Osteoblast (primary cell): Measurements from ENCODE around the gene NRN1. TPM values are rescaled to one million over a fixed set of nuclear protein-coding genes. Genes with fewer than 3 reads are reported as not detected.

ENCODE experiments used
- DNase-seq: peaks from one replicate; pipeline ENCODE4 v3.0.0; 2011; ENCODE audit warnings: low spot score, mixed read lengths; ENCODE audit not compliant: insufficient read length; ENCODE audit errors: missing footprints
- H2AFZ ChIP-seq: 2 replicates; pipeline ENCODE4 v1.6.0; 2011; ENCODE audit warnings: mild to moderate bottlenecking, low read length
- H3K27ac ChIP-seq: 2 replicates; pipeline ENCODE4 v1.5.1; 2011; ENCODE audit warnings: mild to moderate bottlenecking, low read depth, low read length, moderate library complexity
- H3K27me3 ChIP-seq: 2 replicates; pipeline ENCODE4 v1.6.0; 2012; ENCODE audit warnings: mild to moderate bottlenecking, control low read depth, inconsistent platforms, low read length, moderate library complexity; ENCODE audit not compliant: insufficient read depth
- H3K36me3 ChIP-seq: 2 replicates; pipeline ENCODE4 v1.5.1; 2011; ENCODE audit warnings: mild to moderate bottlenecking, low read length, control low read depth, moderate library complexity; ENCODE audit not compliant: insufficient read depth
- H3K4me1 ChIP-seq: 2 replicates; pipeline ENCODE4 v1.5.1; 2011; ENCODE audit warnings: mild to moderate bottlenecking, low read length, control low read depth, moderate library complexity; ENCODE audit not compliant: insufficient read depth
- H3K4me2 ChIP-seq: 2 replicates; pipeline ENCODE4 v1.6.0; 2011; ENCODE audit warnings: mild to moderate bottlenecking, low read length; ENCODE audit not compliant: insufficient read depth
- H3K4me3 ChIP-seq: fragments of 200-600 bp; sonication (generic); 3 replicates; pipeline ENCODE4 v1.5.1; 2012; ENCODE audit warnings: mild to moderate bottlenecking, low read length, inconsistent platforms; ENCODE audit not compliant: insufficient read depth
- H3K79me2 ChIP-seq: 2 replicates; pipeline ENCODE4 v1.6.0; 2012; ENCODE audit warnings: mild to moderate bottlenecking, low read length, control low read depth, inconsistent platforms; ENCODE audit not compliant: insufficient read depth
- H3K9me3 ChIP-seq: 2 replicates; pipeline ENCODE4 v1.5.1; 2011; ENCODE audit warnings: low read depth, low read length, control low read depth
- H4K20me1 ChIP-seq: 2 replicates; pipeline ENCODE4 v1.6.0; 2012; ENCODE audit warnings: mild to moderate bottlenecking, low read length, control low read depth; ENCODE audit not compliant: insufficient read depth
- total RNA-seq: library from RNA; depleted of rRNA; stranded (reverse); fragments of >200 nt; gene quantifications from 2 replicates; pipeline ENCODE4 v1.2.3, GENCODE V29; 2012
- TF ChIP-seq, protein P1 (sequence below): IDR thresholded peaks from 2 replicates; pipeline ENCODE4 v1.5.1; 2011; ENCODE audit warnings: mild to moderate bottlenecking, low read depth, low read length, moderate library complexity; ENCODE audit errors: extremely low read depth

NRN1 gene
- total RNA-seq, 1 donor, result 56.1 TPM

DNA sequence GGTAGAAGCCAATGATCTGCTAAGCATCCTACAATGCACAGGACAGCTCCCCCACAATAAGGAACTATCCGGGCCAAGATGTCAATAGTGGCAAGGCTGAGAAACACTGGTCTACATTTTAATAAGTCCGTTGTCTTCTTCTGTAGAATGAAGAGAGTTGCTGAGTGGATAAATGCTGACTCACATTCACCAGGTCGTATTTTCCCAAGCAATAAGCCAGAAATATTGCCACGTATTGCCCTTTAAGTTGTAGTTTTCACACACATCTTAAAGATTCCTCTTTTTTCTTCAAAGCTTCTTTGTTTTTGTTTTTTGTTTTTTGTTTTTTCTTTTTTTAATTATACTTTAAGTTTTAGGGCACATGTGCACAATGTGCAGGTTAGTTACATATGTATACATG lies 30.5 kb upstream of the NRN1 start:
- H4K20me1 ChIP-seq, result no peaks in the 10 kb centered on the region
- DNase-seq, result no peak
- no peak overlapping the region for H2AFZ ChIP-seq
- H3K4me2 ChIP-seq, result no peak overlapping the region
- TF ChIP-seq, protein P1, sequence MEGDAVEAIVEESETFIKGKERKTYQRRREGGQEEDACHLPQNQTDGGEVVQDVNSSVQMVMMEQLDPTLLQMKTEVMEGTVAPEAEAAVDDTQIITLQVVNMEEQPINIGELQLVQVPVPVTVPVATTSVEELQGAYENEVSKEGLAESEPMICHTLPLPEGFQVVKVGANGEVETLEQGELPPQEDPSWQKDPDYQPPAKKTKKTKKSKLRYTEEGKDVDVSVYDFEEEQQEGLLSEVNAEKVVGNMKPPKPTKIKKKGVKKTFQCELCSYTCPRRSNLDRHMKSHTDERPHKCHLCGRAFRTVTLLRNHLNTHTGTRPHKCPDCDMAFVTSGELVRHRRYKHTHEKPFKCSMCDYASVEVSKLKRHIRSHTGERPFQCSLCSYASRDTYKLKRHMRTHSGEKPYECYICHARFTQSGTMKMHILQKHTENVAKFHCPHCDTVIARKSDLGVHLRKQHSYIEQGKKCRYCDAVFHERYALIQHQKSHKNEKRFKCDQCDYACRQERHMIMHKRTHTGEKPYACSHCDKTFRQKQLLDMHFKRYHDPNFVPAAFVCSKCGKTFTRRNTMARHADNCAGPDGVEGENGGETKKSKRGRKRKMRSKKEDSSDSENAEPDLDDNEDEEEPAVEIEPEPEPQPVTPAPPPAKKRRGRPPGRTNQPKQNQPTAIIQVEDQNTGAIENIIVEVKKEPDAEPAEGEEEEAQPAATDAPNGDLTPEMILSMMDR, result no peak
- no peaks in the 10 kb centered on the region for H3K9me3 ChIP-seq
- no peaks in the 10 kb centered on the region for H3K4me1 ChIP-seq
- H3K27me3 ChIP-seq, result no peaks in the 10 kb centered on the region
- H3K27ac ChIP-seq, result no peak overlapping the region
- no peaks in the 10 kb centered on the region for H3K79me2 ChIP-seq
- H3K4me3 ChIP-seq, result no peak overlapping the region
- H3K36me3 ChIP-seq, result no peaks in the 10 kb centered on the region

DNA sequence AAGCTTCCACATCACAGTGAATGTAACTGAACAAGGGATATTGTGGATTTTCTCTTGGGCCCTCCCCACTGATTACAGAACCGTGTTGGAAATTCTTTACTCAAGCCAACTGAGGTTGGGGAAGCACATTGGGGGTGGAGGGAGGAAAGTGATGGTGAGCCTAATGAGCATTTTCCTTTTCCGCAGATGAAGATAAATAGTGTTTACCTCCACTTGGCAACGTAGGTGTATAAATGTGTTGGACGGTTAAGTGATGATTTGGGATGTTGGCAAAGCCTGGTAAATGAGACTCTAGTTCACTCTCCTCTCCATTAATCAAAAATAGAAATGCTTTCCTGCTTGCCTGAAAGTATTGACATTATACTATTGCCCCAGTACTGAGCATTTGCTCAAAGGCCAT lies 27.1 kb upstream of the NRN1 start:
- TF ChIP-seq, protein P1, result no peak
- Histone ChIP-seq H3K4me1 (no peaks in the 10 kb centered on the region), H4K20me1 (no peaks in the 10 kb centered on the region), H2AFZ (no peak overlapping the region), H3K79me2 (no peaks in the 10 kb centered on the region), H3K36me3 (no peaks in the 10 kb centered on the region), H3K4me2 (no peak overlapping the region), H3K27me3 (no peaks in the 10 kb centered on the region), H3K4me3 (no peak overlapping the region), H3K9me3 (no peaks in the 10 kb centered on the region), H3K27ac (no peak overlapping the region)
- DNase-seq, result peak; percentile 22

DNA sequence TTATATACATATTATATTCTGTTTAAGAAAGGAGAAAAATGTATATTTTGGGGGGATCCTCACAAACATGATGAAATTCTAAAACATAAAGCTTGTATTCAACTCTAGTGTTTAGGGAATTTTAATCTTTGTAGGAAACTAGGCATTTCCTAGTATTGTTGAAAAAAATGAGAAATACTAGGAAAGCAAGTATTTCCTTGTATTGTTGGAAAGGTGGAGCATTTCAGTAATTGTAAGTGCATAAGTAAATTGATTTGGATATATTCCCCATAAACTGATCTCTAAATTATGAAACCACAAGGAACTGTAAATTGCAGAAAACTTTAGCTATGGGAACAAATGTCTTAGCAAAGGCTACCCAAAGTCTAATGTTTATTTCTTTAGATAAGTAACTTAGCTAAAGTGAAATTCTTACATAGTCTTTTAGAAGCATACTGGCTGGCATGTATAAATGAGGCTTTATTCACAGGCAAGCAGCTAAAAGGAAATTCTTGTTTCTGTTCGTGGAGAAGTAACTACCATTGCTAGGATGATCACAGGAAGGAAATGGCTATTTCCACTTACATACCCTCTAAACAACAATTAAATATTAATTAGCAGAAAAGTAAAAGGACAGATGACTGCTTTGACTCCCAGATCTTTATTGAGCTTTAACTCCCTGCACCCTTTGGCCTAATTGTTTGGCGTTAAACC lies 19.9 kb upstream of the NRN1 start:
- Histone ChIP-seq H3K79me2 (no peaks in the 10 kb centered on the region), H4K20me1 (no peaks in the 10 kb centered on the region)

DNA sequence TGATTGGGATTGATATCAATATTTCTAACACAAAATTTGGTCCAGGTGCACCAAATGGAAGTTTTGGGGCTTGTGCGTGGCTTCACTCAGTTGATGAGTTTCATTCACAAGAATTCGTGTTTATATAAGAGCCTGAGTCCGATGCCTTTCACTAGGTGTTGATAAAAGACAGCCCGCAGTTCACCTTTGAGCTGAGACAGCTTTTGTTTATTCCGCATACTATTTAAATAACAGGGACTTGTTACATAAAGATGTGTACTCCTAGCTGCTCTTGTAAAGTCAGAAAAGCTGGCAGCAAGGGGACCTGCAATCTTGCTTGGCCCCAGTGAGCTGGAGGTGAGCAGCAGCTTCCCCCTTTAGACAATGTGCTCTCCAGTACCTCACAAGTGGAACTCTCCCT lies 19.0 kb upstream of the NRN1 start:
- Histone ChIP-seq H3K4me3 (no peak overlapping the region), H3K4me1 (no peaks in the 10 kb centered on the region), H2AFZ (no peak overlapping the region), H3K9me3 (no peaks in the 10 kb centered on the region), H3K27ac (no peak overlapping the region), H4K20me1 (no peaks in the 10 kb centered on the region), H3K4me2 (no peak overlapping the region), H3K36me3 (no peaks in the 10 kb centered on the region), H3K27me3 (no peaks in the 10 kb centered on the region), H3K79me2 (no peaks in the 10 kb centered on the region)
- DNase-seq, result no peak
- TF ChIP-seq, protein P1, result no peak

More for the DNA sequence above, 19.9 kb upstream of the NRN1 start:
- DNase-seq, result no peak
- no peaks in the 10 kb centered on the region for H3K9me3 ChIP-seq
- H3K4me1 ChIP-seq, result no peaks in the 10 kb centered on the region
- H3K27ac ChIP-seq, result no peak overlapping the region
- H3K36me3 ChIP-seq, result no peaks in the 10 kb centered on the region
- H2AFZ ChIP-seq, result no peak overlapping the region
- no peaks in the 10 kb centered on the region for H3K27me3 ChIP-seq
- no peak overlapping the region for H3K4me3 ChIP-seq
- no peak overlapping the region for H3K4me2 ChIP-seq
- TF ChIP-seq, protein P1, result no peak
